ENCODE measurements around the gene FAM8A1.
"Not testable (repeated sequence)": the region's sequence is repeated elsewhere in the genome, so short reads cannot be mapped to it uniquely, and the experiment has no call there.

Gene FAM8A1

DNA sequence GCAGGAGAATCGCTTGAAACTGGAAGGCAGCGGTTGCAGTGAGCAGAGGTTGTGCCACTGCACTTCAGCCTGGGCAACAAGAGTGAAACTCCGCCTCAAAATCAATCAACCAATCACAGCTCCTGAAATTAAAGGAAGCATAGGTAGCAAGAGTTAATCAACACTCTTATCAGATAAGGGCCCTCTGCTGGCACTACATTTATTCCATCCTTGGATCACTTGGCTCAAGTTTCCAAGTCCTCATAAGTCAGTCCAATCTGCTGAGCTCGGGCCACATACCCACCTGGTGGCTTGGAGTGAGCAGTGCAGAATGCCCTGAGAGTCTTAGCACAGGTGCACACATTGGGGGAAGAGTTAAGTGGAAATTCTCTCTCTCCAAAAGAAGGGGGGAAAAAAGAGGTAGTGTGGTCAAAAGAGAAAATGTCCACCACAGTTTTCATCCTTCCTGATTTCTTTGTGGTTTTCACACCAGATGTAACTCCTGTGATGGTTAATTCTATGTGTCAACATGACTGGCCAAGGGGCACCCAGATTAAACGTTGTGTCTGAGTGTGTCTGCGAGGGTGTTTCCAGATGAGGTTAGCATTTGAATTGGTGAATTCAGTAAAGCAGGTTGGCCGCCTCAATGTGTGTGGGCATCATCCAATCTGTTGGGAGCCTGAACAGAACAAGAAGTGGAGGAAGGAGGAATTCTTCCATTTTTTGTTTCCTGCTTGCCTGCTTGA lies 14.2 kb upstream of the FAM8A1 start:
- in situ Hi-C loops (cut with MboI; ENCODE audit: low pct_unique_long_range_greater_than_20kb, low sequenced_read_pairs, unreplicated experiment): loop anchor here (25.0 kb wide), 2 partner anchors 226 to 424 kb away; no protein-coding TSS in a partner anchor
- DNase-seq (ENCODE audit: low spot score): no peak
- TF ChIP-seq, protein P1, sequence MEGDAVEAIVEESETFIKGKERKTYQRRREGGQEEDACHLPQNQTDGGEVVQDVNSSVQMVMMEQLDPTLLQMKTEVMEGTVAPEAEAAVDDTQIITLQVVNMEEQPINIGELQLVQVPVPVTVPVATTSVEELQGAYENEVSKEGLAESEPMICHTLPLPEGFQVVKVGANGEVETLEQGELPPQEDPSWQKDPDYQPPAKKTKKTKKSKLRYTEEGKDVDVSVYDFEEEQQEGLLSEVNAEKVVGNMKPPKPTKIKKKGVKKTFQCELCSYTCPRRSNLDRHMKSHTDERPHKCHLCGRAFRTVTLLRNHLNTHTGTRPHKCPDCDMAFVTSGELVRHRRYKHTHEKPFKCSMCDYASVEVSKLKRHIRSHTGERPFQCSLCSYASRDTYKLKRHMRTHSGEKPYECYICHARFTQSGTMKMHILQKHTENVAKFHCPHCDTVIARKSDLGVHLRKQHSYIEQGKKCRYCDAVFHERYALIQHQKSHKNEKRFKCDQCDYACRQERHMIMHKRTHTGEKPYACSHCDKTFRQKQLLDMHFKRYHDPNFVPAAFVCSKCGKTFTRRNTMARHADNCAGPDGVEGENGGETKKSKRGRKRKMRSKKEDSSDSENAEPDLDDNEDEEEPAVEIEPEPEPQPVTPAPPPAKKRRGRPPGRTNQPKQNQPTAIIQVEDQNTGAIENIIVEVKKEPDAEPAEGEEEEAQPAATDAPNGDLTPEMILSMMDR (IDR thresholded peaks at IDR 0.05; ENCODE audit: extremely low read depth, insufficient read depth, missing control alignments): no peak

DNA sequence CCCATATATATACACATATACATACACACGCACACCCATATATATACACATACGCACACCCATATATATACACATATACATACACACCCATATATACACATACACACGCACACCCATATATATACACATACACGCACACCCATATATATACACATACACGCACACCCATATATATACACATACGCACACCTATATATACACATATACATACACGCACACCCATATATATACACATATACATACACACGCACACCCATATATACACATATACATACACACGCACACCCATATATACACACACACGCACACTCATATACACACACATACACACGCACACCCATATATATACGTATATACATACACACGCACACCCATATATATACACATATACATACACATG lies 13.5 kb upstream of the FAM8A1 start:
- DNase-seq (ENCODE audit: low spot score): not testable (repeated sequence)
- in situ Hi-C loops (cut with MboI; ENCODE audit: low pct_unique_long_range_greater_than_20kb, low sequenced_read_pairs, unreplicated experiment): loop anchor here (25.0 kb wide), 2 partner anchors 226 to 424 kb away; no protein-coding TSS in a partner anchor

DNA sequence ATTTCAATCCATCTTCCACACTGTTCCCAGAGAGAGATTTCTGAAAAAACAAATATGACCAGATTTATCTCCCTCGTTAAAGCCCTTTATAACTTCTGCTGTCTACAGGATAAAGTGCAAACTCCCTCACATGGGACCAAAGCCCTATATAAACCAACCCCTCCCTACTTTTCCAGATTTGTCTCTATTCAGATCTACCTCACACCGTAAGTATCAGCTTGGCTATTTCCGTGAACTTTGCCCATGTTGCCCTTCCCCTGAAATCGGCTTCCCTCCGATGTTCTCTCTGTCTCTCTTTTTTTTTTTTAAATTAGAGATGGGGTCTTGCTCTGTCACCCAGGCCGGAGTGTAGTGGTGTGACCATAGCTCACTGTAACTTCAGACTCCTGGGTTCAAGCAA lies 12.1 kb upstream of the FAM8A1 start:
- in situ Hi-C loops (cut with MboI; ENCODE audit: low pct_unique_long_range_greater_than_20kb, low sequenced_read_pairs, unreplicated experiment): loop anchor here (25.0 kb wide), 2 partner anchors 224 to 426 kb away; no protein-coding TSS in a partner anchor
- no peak for DNase-seq (ENCODE audit: low spot score)
- TF ChIP-seq, protein P1 (IDR thresholded peaks at IDR 0.05; ENCODE audit: extremely low read depth, insufficient read depth, missing control alignments): no peak

DNA sequence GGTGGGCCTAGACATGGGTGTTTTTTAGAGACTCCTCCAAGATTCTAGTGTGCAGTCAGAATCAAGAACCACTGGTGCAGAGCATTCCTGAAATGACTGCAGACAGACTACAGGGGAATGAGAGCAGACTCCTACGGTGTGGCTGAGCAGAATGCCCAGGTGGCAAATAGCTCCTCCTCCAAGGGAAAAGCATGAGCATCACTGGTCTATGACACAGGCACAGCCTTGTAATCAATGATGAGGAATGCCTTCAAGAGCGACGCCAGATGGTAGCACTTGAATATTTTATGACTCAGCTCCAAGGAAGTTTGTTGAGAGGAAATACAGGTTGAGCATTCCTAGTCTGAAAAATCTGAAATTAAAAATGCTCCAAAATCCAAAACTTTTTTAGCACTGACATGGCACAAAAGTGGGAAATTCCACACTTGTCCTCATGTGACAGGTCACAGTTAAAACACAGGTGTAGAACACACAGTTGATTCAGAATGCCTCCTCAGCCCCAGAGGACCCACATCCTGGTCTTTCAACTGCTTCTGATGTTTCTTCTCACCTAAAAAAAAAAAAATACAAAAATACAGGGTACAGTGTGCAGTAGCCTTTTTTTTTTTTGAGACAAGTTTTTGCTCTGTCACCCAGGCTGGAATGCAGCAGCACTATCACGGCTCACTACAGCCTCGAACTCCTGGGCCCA lies 10.6 kb upstream of the FAM8A1 start:
- TF ChIP-seq, protein P1 (IDR thresholded peaks at IDR 0.05; ENCODE audit: extremely low read depth, insufficient read depth, missing control alignments): no peak
- in situ Hi-C loops (cut with MboI; ENCODE audit: low pct_unique_long_range_greater_than_20kb, low sequenced_read_pairs, unreplicated experiment): loop anchor here (25.0 kb wide), 2 partner anchors 223 to 427 kb away; no protein-coding TSS in a partner anchor
- no peak for DNase-seq (ENCODE audit: low spot score)

DNA sequence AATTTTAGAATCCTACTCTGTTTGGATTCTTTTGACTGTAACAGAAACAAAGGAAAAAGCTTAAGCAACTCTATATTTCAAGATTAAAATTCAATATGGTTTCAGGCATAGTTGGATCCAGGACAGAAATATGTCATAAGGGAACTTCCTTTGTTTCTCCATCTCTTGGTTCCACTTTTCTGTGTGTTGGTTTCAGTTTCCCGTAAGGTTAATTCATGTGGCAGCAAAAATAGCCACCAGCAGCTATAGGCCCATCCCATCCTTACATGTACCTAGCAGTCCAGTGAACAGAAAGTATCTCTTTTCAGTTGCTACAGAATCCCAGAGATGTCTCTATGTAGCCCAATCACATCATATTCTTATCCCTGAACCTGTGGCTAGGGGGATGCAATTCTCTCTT lies 8.8 kb upstream of the FAM8A1 start:
- no peak for DNase-seq (ENCODE audit: low spot score)
- TF ChIP-seq, protein P1 (IDR thresholded peaks at IDR 0.05; ENCODE audit: extremely low read depth, insufficient read depth, missing control alignments): no peak
- in situ Hi-C loops (cut with MboI; ENCODE audit: low pct_unique_long_range_greater_than_20kb, low sequenced_read_pairs, unreplicated experiment): loop anchor here (25.0 kb wide), 2 partner anchors 221 to 429 kb away; no protein-coding TSS in a partner anchor

DNA sequence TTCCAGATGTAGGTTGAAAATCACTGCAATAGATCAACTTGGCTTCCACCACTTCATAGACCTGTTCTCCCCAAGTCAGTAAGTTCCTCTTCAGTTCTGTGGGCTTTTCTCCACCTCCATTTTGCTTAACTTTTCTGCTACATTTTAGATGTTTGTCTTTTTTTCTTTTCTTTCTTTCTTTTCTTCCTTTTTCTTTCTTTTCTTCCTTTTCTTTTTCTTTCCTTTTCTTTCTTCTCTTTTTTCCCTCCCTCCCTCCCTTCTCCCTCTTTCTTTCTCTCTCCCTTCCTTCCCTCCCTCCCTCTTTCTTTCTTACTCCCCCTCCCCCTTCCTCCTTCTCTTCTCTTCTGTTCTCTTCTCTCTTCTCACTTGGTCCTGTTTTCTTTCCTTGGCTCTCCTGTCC lies 6.9 kb upstream of the FAM8A1 start:
- TF ChIP-seq, protein P1 (IDR thresholded peaks at IDR 0.05; ENCODE audit: extremely low read depth, insufficient read depth, missing control alignments): no peak
- in situ Hi-C loops (cut with MboI; ENCODE audit: low pct_unique_long_range_greater_than_20kb, low sequenced_read_pairs, unreplicated experiment): loop anchor here (25.0 kb wide), 2 partner anchors 219 to 431 kb away; no protein-coding TSS in a partner anchor
- DNase-seq (ENCODE audit: low spot score): no peak

DNA sequence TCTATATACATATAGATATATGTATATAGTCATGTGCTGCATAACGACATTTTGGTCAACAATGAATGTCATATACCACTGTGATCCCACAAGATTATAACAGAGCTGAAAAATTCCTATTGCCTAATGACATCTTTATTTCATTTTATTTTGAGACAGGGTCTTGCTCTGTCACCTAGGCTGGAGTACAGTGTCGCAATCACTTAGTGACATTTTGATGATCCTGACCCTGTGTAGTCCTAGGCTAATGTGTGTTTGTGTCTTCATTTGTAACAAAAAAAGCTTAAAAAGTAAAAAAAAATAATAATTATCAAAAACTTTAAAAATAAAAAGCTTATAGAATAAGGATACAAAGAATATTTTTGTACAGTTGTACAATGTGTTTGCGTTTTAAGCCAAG lies 4.0 kb upstream of the FAM8A1 start:
- no peak for DNase-seq (ENCODE audit: low spot score)
- in situ Hi-C loops (cut with MboI; ENCODE audit: low pct_unique_long_range_greater_than_20kb, low sequenced_read_pairs, unreplicated experiment): loop anchor here (25.0 kb wide), 2 partner anchors 216 to 434 kb away; no protein-coding TSS in a partner anchor
- TF ChIP-seq, protein P1 (IDR thresholded peaks at IDR 0.05; ENCODE audit: extremely low read depth, insufficient read depth, missing control alignments): no peak
